Pancreas (tissue), 10 donors: Measurements from ENCODE around the gene SLC28A1. TPM values are rescaled to one million over a fixed set of nuclear protein-coding genes. Genes with fewer than 3 reads are reported as not detected.
"Not testable (repeated sequence)": the region's sequence is repeated elsewhere in the genome, so short reads cannot be mapped to it uniquely, and the experiment has no call there.

Experiments
- ATAC-seq, 4 donors: fragments of 200-7000 bp; cut with Tn5 transposase; one replicate each; pipeline versions ENCODE4 v1.8.0 to v1.9.1; 2020; ENCODE audit warnings: mild to moderate bottlenecking in 4 of 4, moderate library complexity in 4 of 4
- DNase-seq, 6 donors: peaks; one replicate each; pipeline ENCODE4 v3.0.0-alpha.2; 2020
- FAIRE-seq: peaks from 2 replicates; lab custom pipeline; 2012; peaks lifted over from hg19 to GRCh38; lab: Jason Lieb, UNC
- H3K27ac ChIP-seq, 4 donors: fragments of 200-600 bp; sonication (generic); 1 replicate in 3 of 4; 2 replicates in 1 of 4; pipeline versions ENCODE4 v1.5.0 to v1.8.0; 2020
- H3K27me3 ChIP-seq, 4 donors: fragments of 200-600 bp; one replicate each; pipeline ENCODE4 v1.8.0; 2021
- H3K36me3 ChIP-seq, 3 donors: fragments of 200-600 bp; sonication (generic) in 1 of 3; one replicate each; pipeline versions ENCODE4 v1.5.0 to v1.8.0; 2020 to 2021
- H3K4me1 ChIP-seq, 3 donors: fragments of 200-600 bp; one replicate each; pipeline ENCODE4 v1.8.0; 2021
- H3K4me3 ChIP-seq, 4 donors: fragments of 200-600 bp; sonication (generic) in 2 of 4; one replicate each; pipeline versions ENCODE4 v1.5.0 to v1.8.0; 2020 to 2021
- H3K9me3 ChIP-seq, 4 donors: fragments of 200-600 bp; one replicate each; pipeline ENCODE4 v1.8.0; 2021
- WGBS, 2 donors: extraction: QIAGEN DNeasy Blood & Tissue Kit; methylation state at CpG; one replicate each; pipeline ENCODE4 v1.1.7; 2013; 5-methylcytosine and 5-hydroxymethylcytosine counted together
- intact Hi-C, 3 donors: fragments of 100-400 bp; cut with DNase I; formaldehyde crosslinking; loops; one replicate each; pipeline versions ENCODE4 v1.11.1 to v1.14.2; 2022
- polyA plus RNA-seq, 2 donors: library from polyadenylated mRNA; stranded (reverse); fragments of 200-250 nt; gene quantifications; one replicate each; pipeline ENCODE4 v1.2.3, GENCODE V29; 2013
- total RNA-seq, 6 donors: library from RNA; stranded (reverse); fragmentation: NEBNext Ultra II Directional in 4 of 6; extraction: Animal tissue kit (Norgen Biotek cat#: 25700) in 4 of 6; gene quantifications; one replicate each; pipeline versions ENCODE4 v1.2.1 to v1.2.4, GENCODE V29; 2021 to 2023
- TF ChIP-seq, protein P1 (sequence below), 4 donors: fragments of 200-600 bp; sonication (generic) in 3 of 4; IDR thresholded peaks; one replicate each; pipeline versions ENCODE4 v1.5.0 to v1.8.0; 2021; ENCODE audit warnings: antibody characterized with exemption in 4 of 4
- donor health status: healthy with polysubstance abuse.
- donor health status: DM: no; HTN: no; CAD: no; lungs with moderate emphysema.
- donor health status: DM: no; HTN: no; CAD: no.
- donor health status: control.
- donor health status: control.
- donor health status: Bipolar disorder and iron deficiency.
- donor health status: DM: yes; HTN: yes; CAD: no.
- donor health status: DM: no; HTN: no; CAD: no.
- donor health status: DM: no; HTN: no; CAD: no.
- donor health status: DM: yes; HTN: yes; CAD: no.

The SLC28A1 gene
- total and polyA plus RNA-seq, 8 donors: 0.02 to 0.21 (median 0.11) TPM; not detected in 3

DNA sequence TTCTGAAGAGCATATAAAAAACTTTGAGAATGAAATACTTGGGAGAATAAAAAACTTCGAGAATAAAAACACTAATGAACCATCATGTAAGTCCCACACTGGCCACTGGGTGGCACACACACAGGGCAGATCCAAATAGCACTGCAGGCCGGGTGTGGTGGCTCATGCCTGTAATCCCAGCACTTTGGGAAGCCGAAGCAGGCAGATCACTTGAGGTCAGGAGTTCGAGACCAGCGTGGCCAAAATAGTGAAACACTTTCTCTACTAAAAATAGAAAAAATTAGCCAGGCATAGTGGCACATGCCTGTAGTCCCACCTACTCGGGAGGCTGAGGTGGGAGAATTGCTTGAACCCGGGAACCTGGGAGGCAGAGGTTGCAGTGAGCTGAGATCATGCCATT, 38.8 kb upstream of the SLC28A1 start:
- H3K4me3 ChIP-seq, H3K27me3 ChIP-seq, H3K36me3 ChIP-seq, intact Hi-C loops, H3K9me3 ChIP-seq, FAIRE-seq: not testable (repeated sequence)
- peak in 3 of 4 donors; percentile 58 to 63 (median 58) for ATAC-seq
- H3K4me1 ChIP-seq: peaks cover 8 to 24% (median 21%) of the 10 kb centered on the region in 3 donors
- peak overlapping the region in 2 of 4 donors; percentile 88 to 99 for H3K27ac ChIP-seq
- peak in 5 of 6 donors; percentile 51 to 81 (median 65) for DNase-seq
- TF ChIP-seq, protein P1, sequence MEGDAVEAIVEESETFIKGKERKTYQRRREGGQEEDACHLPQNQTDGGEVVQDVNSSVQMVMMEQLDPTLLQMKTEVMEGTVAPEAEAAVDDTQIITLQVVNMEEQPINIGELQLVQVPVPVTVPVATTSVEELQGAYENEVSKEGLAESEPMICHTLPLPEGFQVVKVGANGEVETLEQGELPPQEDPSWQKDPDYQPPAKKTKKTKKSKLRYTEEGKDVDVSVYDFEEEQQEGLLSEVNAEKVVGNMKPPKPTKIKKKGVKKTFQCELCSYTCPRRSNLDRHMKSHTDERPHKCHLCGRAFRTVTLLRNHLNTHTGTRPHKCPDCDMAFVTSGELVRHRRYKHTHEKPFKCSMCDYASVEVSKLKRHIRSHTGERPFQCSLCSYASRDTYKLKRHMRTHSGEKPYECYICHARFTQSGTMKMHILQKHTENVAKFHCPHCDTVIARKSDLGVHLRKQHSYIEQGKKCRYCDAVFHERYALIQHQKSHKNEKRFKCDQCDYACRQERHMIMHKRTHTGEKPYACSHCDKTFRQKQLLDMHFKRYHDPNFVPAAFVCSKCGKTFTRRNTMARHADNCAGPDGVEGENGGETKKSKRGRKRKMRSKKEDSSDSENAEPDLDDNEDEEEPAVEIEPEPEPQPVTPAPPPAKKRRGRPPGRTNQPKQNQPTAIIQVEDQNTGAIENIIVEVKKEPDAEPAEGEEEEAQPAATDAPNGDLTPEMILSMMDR (IDR thresholded peaks at IDR 0.05): peak; percentile 28 to 68 (median 57)
- WGBS, 2 donors: 69 to 70% methylated on average over 7 of the region's 7 CpGs

DNA sequence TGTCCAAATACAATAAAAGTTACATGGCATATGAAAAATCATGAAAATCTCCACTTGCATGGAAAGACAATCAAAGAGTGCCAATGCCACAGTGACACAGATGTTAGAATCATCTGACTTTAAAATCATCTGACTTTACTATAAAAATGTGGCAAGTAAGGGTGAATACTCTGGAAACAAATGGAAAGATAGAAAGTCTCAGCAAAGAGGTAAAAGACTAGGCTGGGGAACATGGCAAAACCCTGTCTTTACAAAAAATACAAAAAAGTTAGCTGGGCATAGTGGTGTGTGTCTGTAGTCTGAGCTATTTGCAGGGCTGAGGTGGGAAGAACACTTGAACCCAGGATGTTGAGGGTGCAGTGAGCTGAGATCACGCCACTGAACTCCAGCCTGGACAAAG, 38.2 kb upstream of the SLC28A1 start:
- Histone ChIP-seq H3K36me3 (no peaks in the 10 kb centered on the region), H3K4me1 (peaks cover 4 to 19% (median 16%) of the 10 kb centered on the region in 3 donors), H3K9me3 (no peaks in the 10 kb centered on the region), H3K4me3 (no peak overlapping the region), H3K27ac (peak overlapping the region in 2 of 4 donors; percentile 88 to 99), H3K27me3 (no peaks in the 10 kb centered on the region)
- WGBS, 2 donors: 100% methylated on average over 1 of the region's 1 CpG
- DNase-seq (no peak), FAIRE-seq (no peak), ATAC-seq (no peak)
- intact Hi-C loops: no loop called here
- TF ChIP-seq, protein P1 (IDR thresholded peaks at IDR 0.05): no peak

DNA sequence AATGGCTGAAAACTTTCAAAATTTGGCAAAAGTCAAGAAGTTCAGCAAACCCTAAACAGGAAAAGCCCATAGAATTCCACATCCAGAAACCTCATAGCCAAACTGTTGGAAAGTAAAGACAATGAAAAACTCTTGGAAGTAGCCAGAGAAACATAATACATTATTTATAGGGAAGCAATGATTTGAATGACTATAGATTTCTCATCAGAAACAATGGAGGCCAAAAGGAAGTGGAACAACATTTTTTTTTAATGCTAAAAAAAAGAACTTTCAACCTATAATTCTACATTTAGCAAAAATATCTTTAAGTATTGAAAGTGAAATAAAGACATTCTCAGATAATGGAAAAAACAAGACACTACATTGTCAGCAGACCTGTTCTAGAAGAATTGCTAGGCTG, 37.1 kb upstream of the SLC28A1 start:
- DNase-seq (no peak), FAIRE-seq (no peak), ATAC-seq (no peak)
- Histone ChIP-seq H3K27ac (no peak overlapping the region), H3K36me3 (no peaks in the 10 kb centered on the region), H3K4me3 (no peak overlapping the region), H3K27me3 (no peaks in the 10 kb centered on the region), H3K4me1 (peaks cover 0 to 13% (median 10%) of the 10 kb centered on the region in 3 donors), H3K9me3 (no peaks in the 10 kb centered on the region)
- TF ChIP-seq, protein P1 (IDR thresholded peaks at IDR 0.05): no peak
- intact Hi-C loops: no loop called here

DNA sequence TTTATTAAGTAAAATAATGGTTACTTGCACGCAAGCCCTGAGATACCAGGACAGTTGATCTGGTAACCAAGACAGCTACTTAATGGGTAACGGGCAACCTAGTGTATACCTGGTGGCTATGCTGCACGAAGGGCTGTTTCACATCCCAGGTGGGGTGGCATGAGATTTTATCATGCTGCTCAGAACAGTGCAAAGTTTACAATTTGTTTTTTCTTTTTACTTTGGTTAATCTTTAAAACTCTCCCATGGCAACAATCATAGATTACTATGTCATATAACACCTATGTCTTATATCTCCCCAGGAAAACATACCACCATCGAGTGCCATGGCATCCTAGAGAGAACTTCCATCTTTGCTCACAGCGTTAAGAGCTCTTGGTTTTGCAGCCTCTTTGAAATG, 32.2 kb upstream of the SLC28A1 start:
- no peaks in the 10 kb centered on the region for H3K36me3 ChIP-seq

DNA sequence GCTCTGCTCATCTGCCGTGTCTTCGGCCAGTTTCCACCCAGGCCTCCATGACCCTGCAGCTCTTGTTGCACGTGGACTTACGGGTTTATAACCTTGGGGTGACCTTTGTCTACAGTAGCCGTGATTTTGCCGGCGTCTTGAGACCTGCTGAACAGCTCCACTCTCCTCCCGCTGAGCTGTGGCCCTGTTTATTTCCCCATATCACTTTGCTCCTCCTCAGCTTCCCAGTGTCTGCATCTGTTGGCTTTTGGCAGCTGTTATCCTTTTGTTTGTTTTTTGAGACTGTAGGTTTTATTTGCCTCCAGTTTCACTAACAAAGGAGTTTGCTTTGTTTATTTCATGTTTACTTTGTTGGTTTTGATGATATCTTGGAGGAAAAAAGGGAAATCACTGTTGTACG, 29.3 kb upstream of the SLC28A1 start:
- Histone ChIP-seq H3K27ac (no peak overlapping the region), H3K9me3 (no peaks in the 10 kb centered on the region), H3K4me1 (peaks cover 0 to 9% (median 4%) of the 10 kb centered on the region in 3 donors), H3K27me3 (no peaks in the 10 kb centered on the region), H3K4me3 (no peak overlapping the region), H3K36me3 (no peaks in the 10 kb centered on the region)
- no peak for ATAC-seq
- intact Hi-C loops: no loop called here
- FAIRE-seq: no peak
- TF ChIP-seq, protein P1 (IDR thresholded peaks at IDR 0.05): no peak
- WGBS, 2 donors: 78 to 80% methylated on average over 9 of the region's 9 CpGs
- DNase-seq: no peak

More for the DNA sequence above, 32.2 kb upstream of the SLC28A1 start:
- no peak overlapping the region for H3K4me3 ChIP-seq
- FAIRE-seq (no peak), DNase-seq (no peak), ATAC-seq (peak in 2 of 4 donors; percentile 30 to 48)
- H3K4me1 ChIP-seq: peaks cover 0 to 9% (median 4%) of the 10 kb centered on the region in 3 donors
- WGBS, 2 donors: 62 to 66% methylated on average over 5 of the region's 5 CpGs
- peak overlapping the region in 1 of 4 donors; percentile 50 for H3K27ac ChIP-seq
- intact Hi-C loops: no loop called here
- no peaks in the 10 kb centered on the region for H3K9me3 ChIP-seq
- H3K27me3 ChIP-seq: no peaks in the 10 kb centered on the region
- TF ChIP-seq, protein P1 (IDR thresholded peaks at IDR 0.05): no peak
